ENCODE data around the gene POU6F1.
"Not testable (repeated sequence)": the region's sequence is repeated elsewhere in the genome, so short reads cannot be mapped to it uniquely, and the experiment has no call there.

Gene POU6F1

GRCh38 chr12:51217968-51218606, at the start of gene POU6F1:
Gene POU6F1 (minus strand): TSS chr12:51218062. CDS start chr12:51206836, 11,226 bp downstream.
- DNase-seq, result peak; percentile 62 to 63

- DNase-seq, result no peak
Measured at GRCh38 chr12:51265024-51265423, 47.2 kb upstream of the POU6F1 start.

- no peak for DNase-seq
Measured at GRCh38 chr12:51264297-51264696, 46.4 kb upstream of the POU6F1 start.

GRCh38 chr12:51263341-51263740, 45.5 kb upstream of the POU6F1 start:
- no peak for DNase-seq

- DNase-seq, result no peak
Measured at GRCh38 chr12:51262758-51263177, 44.9 kb upstream of the POU6F1 start.

- not testable (repeated sequence) for DNase-seq
Measured at GRCh38 chr12:51259600-51259999, 41.7 kb upstream of the POU6F1 start.

GRCh38 chr12:51254536-51254935, 36.7 kb upstream of the POU6F1 start:
- DNase-seq, result no peak

GRCh38 chr12:51253276-51253675, 35.4 kb upstream of the POU6F1 start:
- no peak for DNase-seq

- DNase-seq, result no peak
Measured at GRCh38 chr12:51247523-51248206, 29.8 kb upstream of the POU6F1 start.

- peak; percentile 31 for DNase-seq
Measured at GRCh38 chr12:51246254-51246853, 28.5 kb upstream of the POU6F1 start.

- no peak for DNase-seq
Measured at GRCh38 chr12:51245476-51246253, 27.8 kb upstream of the POU6F1 start.

- DNase-seq, result no peak
Measured at GRCh38 chr12:51244269-51244668, 26.4 kb upstream of the POU6F1 start.

- no peak for DNase-seq
Measured at GRCh38 chr12:51242876-51243275, 25.0 kb upstream of the POU6F1 start.

- no peak for DNase-seq
Measured at GRCh38 chr12:51242120-51242519, 24.3 kb upstream of the POU6F1 start.

GRCh38 chr12:51240971-51241370, 23.1 kb upstream of the POU6F1 start:
- DNase-seq, result no peak

- DNase-seq, result peak; percentile 88
Measured at GRCh38 chr12:51238510-51239334, 20.9 kb upstream of the POU6F1 start, which contains the start of gene DAZAP2. Gene DAZAP2 (plus strand): TSS chr12:51238826. CDS start chr12:51238908, 82 bp downstream.

GRCh38 chr12:51238037-51238509, 20.2 kb upstream of the POU6F1 start:
- no peak for DNase-seq

- DNase-seq, result no peak
Measured at GRCh38 chr12:51234530-51234929, 16.7 kb upstream of the POU6F1 start.

GRCh38 chr12:51232642-51233041, 14.8 kb upstream of the POU6F1 start:
- DNase-seq, result no peak

GRCh38 chr12:51229116-51229809, 11.4 kb upstream of the POU6F1 start:
- DNase-seq, result no peak

GRCh38 chr12:51227962-51228361, 10.1 kb upstream of the POU6F1 start:
- no peak for DNase-seq
